NCI-H2196 (cell line): Measurements from ENCODE around the gene ALX1.

Experiments used
- DNase-seq: peaks from one replicate; lab custom pipeline; 2025; ENCODE audit not compliant: unreplicated experiment; lab: John Stamatoyannopoulos, UW

Gene ALX1

GRCh38 chr12:85280165-85280983 is at the start of gene ALX1:
Gene ALX1 (plus strand): TSS chr12:85280220. CDS start chr12:85280262, 42 bp downstream.
- DNase-seq, result no peak

- no peak for DNase-seq
Observed at GRCh38 chr12:85237327-85237726, 42.7 kb upstream of the ALX1 start.

GRCh38 chr12:85244561-85244960 is 35.5 kb upstream of the ALX1 start:
- no peak for DNase-seq

GRCh38 chr12:85253853-85254252 is 26.2 kb upstream of the ALX1 start:
- no peak for DNase-seq

DNA sequence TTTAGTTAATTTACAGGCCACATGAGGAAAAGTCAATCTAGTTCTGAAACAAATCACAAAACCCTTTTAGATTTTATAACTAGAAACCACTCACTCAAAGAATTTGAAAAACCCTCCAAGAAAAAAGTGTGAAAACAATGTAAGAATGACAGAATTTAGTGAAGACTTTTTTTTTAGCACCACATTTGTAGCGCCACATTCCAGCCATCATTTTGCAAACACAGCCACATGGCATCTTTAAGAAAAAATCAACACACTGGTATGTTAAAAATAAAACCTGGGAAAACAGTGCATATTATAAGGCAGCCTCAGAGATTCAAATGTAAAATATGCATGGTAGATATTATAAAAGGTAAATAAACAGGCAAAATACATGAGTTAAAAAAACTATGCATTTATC is 22.3 kb upstream of the ALX1 start:
- DNase-seq, result no peak

DNA sequence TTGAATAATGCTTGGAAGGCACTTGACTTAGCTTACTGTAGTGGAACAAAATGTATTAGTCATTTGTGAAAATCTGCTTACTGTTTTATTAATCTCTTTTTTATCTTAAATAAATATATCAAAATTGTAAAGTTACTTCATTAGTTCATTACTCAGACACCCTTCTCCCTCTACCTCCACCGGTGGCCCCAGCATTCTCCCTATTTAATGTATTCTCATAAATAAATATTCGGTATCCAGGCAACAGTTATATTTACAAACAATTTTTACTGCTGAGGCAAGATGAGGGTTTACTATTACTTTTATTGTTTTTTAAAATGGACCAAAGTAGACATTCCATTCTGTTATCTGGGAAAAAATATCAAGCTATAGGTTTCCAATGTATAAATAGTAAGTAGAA is 19.6 kb upstream of the ALX1 start:
- DNase-seq, result no peak

GRCh38 chr12:85260896-85261295 is 19.1 kb upstream of the ALX1 start:
- no peak for DNase-seq

- DNase-seq, result no peak
Observed at GRCh38 chr12:85266356-85266755, 13.7 kb upstream of the ALX1 start.

GRCh38 chr12:85273381-85274314 is 6.4 kb upstream of the ALX1 start:
- no peak for DNase-seq

GRCh38 chr12:85274315-85274651 is 5.7 kb upstream of the ALX1 start:
- no peak for DNase-seq

- DNase-seq, result no peak
Observed at GRCh38 chr12:85275374-85275773, 4.6 kb upstream of the ALX1 start.

DNA sequence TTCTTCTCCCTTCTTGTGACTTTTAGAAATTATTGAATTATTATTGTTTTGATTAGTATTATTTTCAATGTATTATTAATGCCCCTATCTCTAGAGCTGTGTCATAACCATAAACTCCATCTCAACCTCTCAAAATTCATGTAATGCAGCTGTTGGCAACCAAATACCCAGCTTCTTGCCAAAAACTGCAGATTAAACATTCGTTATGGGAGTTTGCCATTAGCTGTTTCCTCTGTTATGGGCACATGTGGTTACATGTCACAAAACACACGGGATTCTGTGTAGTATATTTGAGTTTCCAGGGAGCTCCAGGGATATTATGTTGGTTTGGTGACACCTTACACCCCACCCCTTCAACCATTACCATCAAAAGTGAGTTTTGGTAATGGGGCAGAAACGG is 2.8 kb upstream of the ALX1 start:
- no peak for DNase-seq

DNA sequence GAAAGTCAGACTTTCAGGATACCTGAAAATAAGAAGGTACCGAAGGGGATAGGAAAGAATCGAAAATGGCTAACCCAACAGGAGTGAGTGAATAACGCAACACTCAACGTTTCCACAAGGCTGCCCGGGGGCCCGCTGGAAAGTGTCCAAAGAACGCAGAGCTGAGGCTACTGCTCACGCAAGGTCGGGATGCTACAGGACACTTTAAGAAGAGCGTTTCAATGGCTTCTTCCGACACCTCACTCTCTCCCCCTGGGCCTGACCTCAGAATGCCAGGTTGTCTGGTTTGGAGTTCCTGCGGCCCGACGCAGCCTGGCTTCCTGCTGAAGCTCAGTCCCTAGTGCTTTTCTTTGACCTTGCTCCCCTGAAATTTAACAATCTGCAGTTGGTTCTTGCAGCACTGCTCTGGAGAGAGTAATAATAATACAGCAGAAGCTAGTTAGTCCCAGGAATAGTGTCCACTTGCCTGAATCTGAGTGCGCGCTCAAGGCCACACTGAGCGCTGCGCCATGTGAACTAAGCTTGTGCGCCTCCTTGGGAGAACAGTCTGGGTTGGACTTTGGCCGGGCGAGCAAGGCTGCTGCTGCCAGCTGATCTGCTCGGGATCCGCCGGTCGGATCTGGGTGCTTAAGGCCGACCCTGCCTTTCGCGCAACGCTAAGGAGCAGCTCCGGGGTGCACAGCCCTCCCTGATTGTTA is 2.0 kb upstream of the ALX1 start:
- DNase-seq, result no peak

DNA sequence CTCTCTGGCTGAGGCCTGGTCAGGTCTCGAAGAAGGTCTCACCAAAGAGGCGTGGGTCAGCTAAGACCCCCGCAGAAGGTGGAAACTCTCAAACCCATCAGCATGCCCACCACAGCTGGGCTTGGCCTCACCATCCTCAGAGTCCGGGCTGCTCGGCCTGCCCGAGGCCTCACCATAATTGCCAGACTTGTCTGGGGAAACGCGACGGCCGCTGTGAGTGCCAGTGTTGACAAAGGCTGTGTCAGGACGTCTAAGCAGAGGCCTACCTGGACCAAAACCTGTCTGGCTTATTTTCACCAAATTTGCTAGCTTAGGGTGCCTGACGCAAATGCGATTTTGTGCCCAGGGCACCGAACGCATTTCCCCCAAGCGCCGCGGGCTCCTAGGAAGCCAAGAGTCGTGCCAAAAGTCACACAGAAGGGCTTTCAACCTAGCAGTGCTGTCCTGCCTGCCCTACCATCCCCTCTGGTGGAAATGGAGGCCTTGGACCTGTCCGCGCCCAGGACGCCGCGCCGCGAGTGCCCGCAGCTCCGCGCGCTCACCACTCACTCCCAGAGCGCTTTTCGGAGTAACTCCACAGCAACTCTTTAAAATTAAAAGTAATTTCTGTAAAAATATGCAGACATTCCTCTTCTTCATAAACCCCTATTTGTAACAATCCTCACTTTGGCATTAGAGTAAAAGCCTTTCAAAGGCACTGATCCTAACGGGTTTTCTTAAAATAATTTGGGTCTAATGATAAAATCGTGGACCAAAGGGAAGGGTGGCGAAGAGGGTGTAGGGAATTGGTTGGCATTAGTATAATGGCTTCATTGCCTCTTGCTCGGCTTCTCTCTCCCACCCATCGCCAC is 1.2 kb upstream of the ALX1 start:
- DNase-seq, result no peak

DNA sequence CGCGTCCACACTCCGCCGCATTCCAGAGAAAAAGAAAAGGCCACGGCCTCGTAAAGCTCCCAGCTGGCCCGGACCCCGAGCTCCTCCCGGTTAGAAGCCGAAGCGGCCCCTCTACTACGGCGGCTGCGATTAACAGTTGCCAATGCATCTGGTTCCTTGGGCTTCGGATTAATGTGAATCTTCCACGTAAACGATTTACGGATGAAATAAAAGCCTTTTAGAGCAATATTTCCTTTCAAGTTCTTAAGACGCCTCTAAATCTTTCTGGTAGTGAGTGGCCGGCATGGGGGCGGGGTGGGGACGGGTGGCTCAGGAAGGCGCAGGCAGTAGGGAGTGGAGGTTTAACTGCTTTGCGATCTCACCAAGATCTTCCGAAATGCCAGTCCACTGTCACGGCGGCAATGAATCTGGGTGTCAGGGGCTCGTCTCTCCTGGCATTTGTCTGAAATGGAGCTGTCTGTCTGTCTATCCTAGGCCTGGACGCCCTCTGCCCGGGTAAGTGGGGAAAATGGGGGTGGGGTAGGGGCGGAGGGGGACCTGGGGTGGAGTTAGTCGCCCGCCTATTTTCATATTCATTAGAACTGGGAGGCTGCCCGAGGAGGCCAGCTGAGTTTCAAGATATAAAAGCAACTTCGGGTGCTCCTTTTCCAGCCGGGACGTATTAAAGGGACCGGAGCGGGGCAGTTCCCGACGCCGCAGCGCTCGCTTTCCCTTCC is 413 bp upstream of the ALX1 start:
- DNase-seq, result no peak

DNA sequence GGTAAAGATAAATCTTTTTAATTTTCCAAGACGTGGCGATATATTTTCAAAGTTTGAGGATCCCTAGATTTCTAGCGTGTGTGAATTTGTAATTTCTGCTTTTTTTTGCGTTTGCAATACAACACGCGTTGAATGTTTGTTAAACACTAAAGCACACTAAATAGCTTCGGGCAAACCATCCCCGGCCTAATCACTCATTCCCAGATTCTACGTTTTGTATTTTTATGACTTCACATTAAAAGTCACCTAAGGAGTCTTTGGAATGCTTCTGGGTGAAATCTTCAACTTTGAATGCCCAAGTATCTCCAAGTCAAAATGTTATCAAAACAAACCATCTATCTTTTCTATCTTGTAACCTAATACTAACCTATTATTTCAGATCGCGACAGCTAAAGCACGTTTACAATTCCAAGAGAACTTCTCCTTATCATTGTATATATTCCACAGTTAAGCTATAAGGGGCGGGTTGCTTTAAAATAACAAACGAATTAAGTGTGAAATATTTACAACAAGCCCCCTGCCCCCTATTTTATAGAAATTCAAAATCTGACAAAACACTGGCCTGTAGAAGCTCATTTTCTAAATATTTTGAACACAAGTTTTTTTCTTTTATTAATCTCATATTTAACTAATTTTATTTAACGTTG is 1.1 kb downstream of the ALX1 start:
- no peak for DNase-seq

DNA sequence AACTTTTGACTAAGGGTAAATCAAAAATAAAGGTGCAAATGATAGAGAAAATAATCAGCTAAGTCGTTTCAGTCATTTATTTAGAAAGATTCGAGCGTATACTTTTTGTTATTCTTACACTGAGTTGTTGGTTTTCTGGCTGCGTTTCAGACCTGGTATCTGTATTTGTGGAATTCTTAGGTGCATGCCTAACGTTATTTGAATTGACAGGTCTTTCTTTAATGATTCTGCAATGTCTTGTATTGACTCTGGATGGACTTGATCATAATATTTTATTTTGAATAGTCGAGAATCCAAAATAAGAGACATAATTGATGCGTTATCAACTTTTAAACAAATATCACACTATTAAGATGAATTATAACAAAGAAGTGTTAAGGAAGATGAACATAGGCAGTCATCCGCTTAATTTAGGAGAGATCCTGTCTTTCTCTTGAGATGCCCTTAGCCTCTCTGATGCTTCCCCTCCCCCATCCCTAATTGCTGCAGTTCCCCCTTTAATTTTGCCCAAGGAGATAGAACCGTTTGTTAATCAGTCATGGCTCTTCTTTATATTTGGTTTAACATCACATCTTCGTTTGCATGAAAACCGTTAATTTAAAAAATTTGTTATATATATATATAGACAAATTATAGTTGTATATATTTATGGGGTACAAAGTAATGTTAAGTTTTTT is 1.8 kb downstream of the ALX1 start:
- no peak for DNase-seq

DNA sequence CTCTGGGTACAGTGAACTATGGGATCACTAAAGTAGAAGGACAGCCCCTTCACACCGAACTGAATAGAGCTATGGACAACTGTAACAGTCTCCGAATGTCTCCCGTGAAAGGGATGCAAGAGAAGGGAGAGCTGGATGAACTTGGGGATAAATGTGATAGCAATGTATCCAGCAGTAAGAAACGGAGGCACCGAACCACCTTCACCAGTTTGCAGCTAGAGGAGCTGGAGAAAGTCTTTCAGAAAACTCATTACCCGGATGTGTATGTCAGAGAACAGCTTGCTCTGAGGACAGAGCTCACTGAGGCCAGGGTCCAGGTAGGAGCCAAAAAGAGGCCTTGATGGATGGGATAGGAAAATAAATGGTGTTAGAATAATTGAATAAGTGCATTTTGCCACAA is 3.5 kb downstream of the ALX1 start:
- DNase-seq, result no peak

DNA sequence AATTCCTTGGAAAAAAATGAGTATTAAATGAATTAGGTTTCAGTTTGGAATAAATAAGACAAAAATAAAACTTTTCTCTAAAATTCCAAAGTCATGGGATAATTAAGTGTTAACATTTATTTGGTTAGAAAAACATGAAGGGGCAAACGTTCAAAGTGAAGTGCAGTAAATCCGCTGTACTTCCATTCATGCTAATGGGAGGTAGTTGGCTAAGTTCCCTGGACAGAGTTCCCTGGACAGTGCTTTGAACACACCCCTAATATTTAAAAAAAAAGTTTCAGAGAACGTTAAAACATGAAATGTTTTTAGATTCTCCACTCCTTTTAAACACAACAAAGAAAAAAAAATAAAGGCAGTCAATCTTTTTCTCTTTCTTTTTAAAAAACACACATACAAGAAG is 16.3 kb downstream of the ALX1 start:
- DNase-seq, result no peak
